B cell (primary cell): ENCODE data around the gene SLC22A15.

Source experiments
- CTCF ChIP-seq: fragments of 200-600 bp; IDR thresholded peaks from one replicate; pipeline ENCODE4 v1.8.0; 2022; ENCODE audit warnings: antibody characterized with exemption, mild to moderate bottlenecking
- EZH2 ChIP-seq: IDR thresholded peaks from 2 replicates; pipeline ENCODE4 v1.6.1; 2012; ENCODE audit warnings: borderline replicate concordance, low read depth, mild to moderate bottlenecking, moderate library complexity, low read length; ENCODE audit not compliant: insufficient read depth, poor library complexity, severe bottlenecking

DNA sequence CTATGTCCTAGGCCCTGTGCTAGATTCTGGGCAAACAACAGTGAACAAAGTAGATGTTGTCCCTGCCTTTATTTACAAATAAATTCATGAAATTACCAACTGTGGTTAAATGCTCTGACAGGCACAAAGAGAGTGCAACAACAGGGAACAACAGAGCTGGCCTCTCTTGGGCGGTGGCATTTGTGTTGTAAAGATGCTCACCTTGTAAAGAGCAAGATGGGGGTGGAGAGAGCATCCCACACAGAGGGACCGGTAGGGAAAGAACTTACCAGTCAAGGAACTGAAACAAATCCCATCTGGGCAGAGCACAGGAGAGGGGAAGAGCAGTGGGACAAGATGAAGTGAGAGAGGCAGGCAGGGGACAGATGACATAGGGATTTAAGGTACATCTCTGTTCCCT is 21.6 kb upstream of the SLC22A15 start:
- no peak for TF ChIP-seq CTCF
- TF ChIP-seq EZH2 = no peak
